OCI-LY7 (cell line): Measurements from ENCODE around the gene SCD. TPM values are rescaled to one million over a fixed set of nuclear protein-coding genes. Genes with fewer than 3 reads are reported as not detected.

Source experiments
- BruUV-seq: library from RNA; stranded (reverse); fragments of 400-500 nt; replicated peaks from 2 replicates; lab custom pipeline; 2021; lab: Mats Ljungman, UMichigan
- CTCF ChIA-PET: fragments of 300-600 bp; sonication (Branson Sonifier 250); formaldehyde crosslinking; loops from one replicate; lab custom pipeline; 2022; ENCODE audit warnings: antibody characterized with exemption; ENCODE audit not compliant: unreplicated experiment; lab: Charles Lee
- POLR2A ChIA-PET: fragments of 300-600 bp; sonication (Branson Sonifier 250); formaldehyde crosslinking; loops from one replicate; lab custom pipeline; 2022; ENCODE audit warnings: antibody characterized with exemption; lab: Charles Lee
- DNase-seq: peaks from one replicate; pipeline ENCODE4 v3.0.0-alpha.2; 2015; ENCODE audit warnings: low spot score
- H2AFZ ChIP-seq: fragments of 200-600 bp; sonication (generic), shearing (Covaris generic); 2 replicates; pipeline ENCODE4 v1.6.1; 2014; ENCODE audit warnings: mild to moderate bottlenecking, antibody characterized with exemption, low read length, moderate library complexity
- H3K27ac ChIP-seq: fragments of 200-600 bp; sonication (generic); 2 replicates; pipeline ENCODE4 v1.5.1; 2014; ENCODE audit warnings: mixed run types, low read depth, mild to moderate bottlenecking, moderate library complexity, low read length, inconsistent platforms; ENCODE audit not compliant: poor library complexity, severe bottlenecking
- H3K36me3 ChIP-seq: fragments of 200-600 bp; sonication (generic); 2 replicates; pipeline ENCODE4 v1.6.1; 2014; ENCODE audit warnings: mild to moderate bottlenecking, antibody characterized with exemption, low read length, moderate library complexity, mixed read lengths; ENCODE audit not compliant: insufficient read depth
- H3K4me1 ChIP-seq: fragments of 200-600 bp; sonication (generic); 2 replicates; pipeline ENCODE4 v1.5.1; 2014; ENCODE audit warnings: mild to moderate bottlenecking, low read length; ENCODE audit not compliant: insufficient read depth, poor library complexity, severe bottlenecking
- H3K4me2 ChIP-seq: fragments of 200-600 bp; sonication (generic); 2 replicates; pipeline ENCODE4 v1.6.1; 2014; ENCODE audit warnings: mild to moderate bottlenecking, low read length
- H3K4me3 ChIP-seq: fragments of 200-600 bp; sonication (generic); 2 replicates; pipeline ENCODE4 v1.5.1; 2014; ENCODE audit warnings: mild to moderate bottlenecking, low read depth, low read length; ENCODE audit not compliant: poor library complexity, severe bottlenecking
- H3K79me2 ChIP-seq: fragments of 200-600 bp; sonication (generic); 2 replicates; pipeline ENCODE4 v1.6.1; 2016; ENCODE audit warnings: low read depth, mild to moderate bottlenecking, low read length, moderate library complexity, mixed read lengths; ENCODE audit not compliant: insufficient read depth
- H3K9me2 ChIP-seq: fragments of 200-600 bp; sonication (generic); 2 replicates; pipeline ENCODE4 v1.6.1; 2016; ENCODE audit warnings: mild to moderate bottlenecking, low read length, mixed read lengths; ENCODE audit not compliant: insufficient read depth
- H3K9me3 ChIP-seq: fragments of 200-600 bp; sonication (generic); 2 replicates; pipeline ENCODE4 v1.6.1; 2014; ENCODE audit warnings: mild to moderate bottlenecking, mixed run types, low read length, mixed read lengths
- H4K20me1 ChIP-seq: fragments of 200-600 bp; sonication (generic); 2 replicates; pipeline ENCODE4 v1.6.1; 2014; ENCODE audit warnings: mild to moderate bottlenecking, antibody characterized with exemption, low read length, moderate library complexity, mixed read lengths; ENCODE audit not compliant: insufficient read depth
- CTCF ChIP-seq: fragments of 200-600 bp; sonication (generic); conservative IDR thresholded peaks from 2 replicates; pipeline ENCODE4 v1.5.1; 2014; ENCODE audit warnings: mild to moderate bottlenecking, antibody characterized with exemption, low read length, moderate library complexity, mixed read lengths
- EZH2phosphoT487 ChIP-seq: fragments of 200-600 bp; sonication (generic); IDR thresholded peaks from 2 replicates; pipeline ENCODE4 v1.6.1; 2018; ENCODE audit warnings: low read depth, borderline replicate concordance, mild to moderate bottlenecking, mixed run types, antibody characterized with exemption, low read length, moderate library complexity, mixed read lengths
- intact Hi-C: fragments of 100-400 bp; cut with micrococcal nuclease; formaldehyde crosslinking; loops from one replicate; pipeline ENCODE4 v1.10.0; 2022; ENCODE audit not compliant: unreplicated experiment
- total RNA-seq, 2 experiments: library from RNA; depleted of rRNA in 1 of 2; stranded (reverse); fragments of >200 nt in 1 of 2; shearing (Covaris generic) in 1 of 2; gene quantifications; 2 replicates each; pipeline ENCODE4 v1.2.3, GENCODE V29; 2014 to 2022

SCD gene
- total RNA-seq, 2 experiments from 2014 or later = 76.8 to 327 TPM

GRCh38 chr10:100330079-100330478 lies 17.0 kb upstream of the SCD start, which contains the start of gene PKD2L1:
TSS of gene PKD2L1 (minus strand) at chr10:100330228. CDS start at chr10:100330103, 125 bp downstream.
- DNase-seq = no peak
- no peaks in the 10 kb centered on the region for H3K9me3 ChIP-seq
- TF ChIP-seq CTCF = no peak
- no peak for TF ChIP-seq EZH2phosphoT487
- H2AFZ ChIP-seq = no peak within 1 kb of the TSS
- no peak within 1 kb of the TSS for H3K27ac ChIP-seq
- no peaks in the 10 kb centered on the region for H3K9me2 ChIP-seq
- CTCF ChIA-PET = no interaction called here
- no peaks in the 10 kb centered on the region for H3K79me2 ChIP-seq
- H4K20me1 ChIP-seq = no peaks in the 10 kb centered on the region
- H3K4me1 ChIP-seq = peaks cover 16% of the 10 kb centered on the region
- no peak within 1 kb of the TSS for H3K4me2 ChIP-seq
- POLR2A ChIA-PET = interaction anchor here (0.5 to 1.3 kb wide), 5 partner anchors 8 to 1672 kb away, joined by 3 to 5 read pairs (median 3); partner anchors contain the start of gene SCD
- intact Hi-C loops = loop anchor here (10.0 kb wide), 1 partner anchor 545 kb away; no protein-coding TSS in a partner anchor
- no peak within 1 kb of the TSS for H3K4me3 ChIP-seq
- no peaks in the 10 kb centered on the region for H3K36me3 ChIP-seq
- no TSS peak for BruUV-seq

- TF ChIP-seq EZH2phosphoT487 = no peak
- TF ChIP-seq CTCF = no peak; the same call in 1 of the 2 replicates
- intact Hi-C loops = loop anchor here (10.0 kb wide), 1 partner anchor 542 kb away; no protein-coding TSS in a partner anchor
- Histone ChIP-seq H3K9me3 (no peaks in the 10 kb centered on the region), H3K36me3 (no peaks in the 10 kb centered on the region), H3K4me1 (no peaks in the 10 kb centered on the region), H3K79me2 (no peaks in the 10 kb centered on the region), H3K4me3 (no peak overlapping the region), H3K27ac (no peak overlapping the region), H3K4me2 (no peak overlapping the region), H3K9me2 (no peaks in the 10 kb centered on the region), H2AFZ (no peak overlapping the region), H4K20me1 (no peaks in the 10 kb centered on the region)
- POLR2A ChIA-PET = interaction anchor here (0.7 to 1.1 kb wide), 4 partner anchors 13 to 176 kb away, joined by 3 read pairs; no protein-coding TSS in a partner anchor
- no peak for DNase-seq
- no TSS peak for BruUV-seq
- CTCF ChIA-PET = interaction anchor here (0.9 kb wide), 1 partner anchor 101 kb away, joined by 4 read pairs; no protein-coding TSS in a partner anchor
Measured at GRCh38 chr10:100333106-100333505, 13.9 kb upstream of the SCD start.
